IPS DF 6.9 (cell line): ENCODE measurements around the gene PGS1.

Experiments used
- DNase-seq: peaks from one replicate; pipeline ENCODE4 v3.0.0-alpha.2; 2013; ENCODE audit warnings: low read depth, low spot score
- H3K27ac ChIP-seq: one replicate; pipeline ENCODE4 v1.5.1; 2013; ENCODE audit warnings: low read length, control low read depth
- H3K27me3 ChIP-seq: 2 replicates; pipeline ENCODE4 v1.6.1; 2013; ENCODE audit warnings: mild to moderate bottlenecking, low read length; ENCODE audit not compliant: control insufficient read depth, insufficient read depth
- H3K36me3 ChIP-seq: 2 replicates; pipeline ENCODE4 v1.6.1; 2013; ENCODE audit warnings: low read length; ENCODE audit not compliant: control insufficient read depth, insufficient read depth
- H3K4me1 ChIP-seq: 2 replicates; pipeline ENCODE4 v1.6.1; 2013; ENCODE audit warnings: low read length; ENCODE audit not compliant: control insufficient read depth, insufficient read depth
- H3K4me3 ChIP-seq: 2 replicates; pipeline ENCODE4 v1.5.1; 2013; ENCODE audit warnings: mild to moderate bottlenecking, low read length
- H3K9me3 ChIP-seq: 2 replicates; pipeline ENCODE4 v1.6.1; 2013; ENCODE audit warnings: low read length, inconsistent platforms; ENCODE audit not compliant: control insufficient read depth, insufficient read depth
- WGBS: extraction: QIAGEN DNeasy Blood & Tissue Kit; methylation state at CpG from one replicate; pipeline ENCODE4 v1.1.7; 2013; ENCODE audit warnings: mixed read lengths, missing lambda C conversion rate; ENCODE audit not compliant: insufficient read length, insufficient coverage; 5-methylcytosine and 5-hydroxymethylcytosine counted together

Gene PGS1

GRCh38 chr17:78449983-78450595, 71.6 kb downstream of the PGS1 start:
- no CpG with 5 or more reads among the region's 14 CpGs for WGBS

DNA sequence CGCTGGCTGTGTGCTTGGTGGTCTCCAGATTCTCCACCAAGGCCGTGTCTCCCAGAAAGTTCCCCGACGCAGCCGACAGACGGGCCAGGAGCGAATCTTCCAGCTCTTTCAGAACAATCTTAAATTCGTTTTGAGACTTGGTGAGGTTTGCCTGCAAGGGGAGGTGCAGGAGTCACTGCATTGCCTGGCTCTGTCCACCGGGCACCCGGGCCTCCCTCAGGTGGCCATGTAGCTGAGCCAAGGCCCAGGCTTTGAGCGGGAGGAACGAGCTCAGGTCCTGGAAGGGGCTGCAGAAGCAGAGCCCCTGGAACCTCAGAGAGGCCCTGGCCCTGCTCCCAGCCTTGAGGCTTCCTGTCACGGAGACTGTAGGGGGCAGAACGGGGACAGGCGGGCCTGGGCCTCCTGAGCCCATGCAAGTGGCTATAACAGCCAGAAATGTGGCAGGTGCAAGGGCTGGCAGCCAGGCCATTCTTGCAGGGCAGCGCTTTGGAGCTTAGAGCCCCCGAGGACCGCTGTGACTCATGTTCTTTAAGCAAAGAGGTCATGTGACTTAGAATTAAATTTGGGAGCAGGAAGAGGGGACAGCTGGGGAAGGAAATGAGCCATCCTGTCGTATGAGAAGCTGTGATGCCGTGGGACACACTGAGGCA, 72.4 kb downstream of the PGS1 start:
- no peak for DNase-seq
- WGBS, result no CpG with 5 or more reads among the region's 20 CpGs
- Histone ChIP-seq H3K9me3 (no peaks in the 10 kb centered on the region), H3K27ac (no peak overlapping the region), H3K27me3 (no peaks in the 10 kb centered on the region), H3K4me1 (no peaks in the 10 kb centered on the region), H3K4me3 (no peak overlapping the region), H3K36me3 (no peaks in the 10 kb centered on the region)

More at GRCh38 chr17:78449983-78450595, 71.6 kb downstream of the PGS1 start:
- no peaks in the 10 kb centered on the region for H3K9me3 ChIP-seq
- no peak overlapping the region for H3K4me3 ChIP-seq
- H3K36me3 ChIP-seq, result no peaks in the 10 kb centered on the region
- H3K4me1 ChIP-seq, result no peaks in the 10 kb centered on the region
- no peak for DNase-seq
- no peak overlapping the region for H3K27ac ChIP-seq
- H3K27me3 ChIP-seq, result no peaks in the 10 kb centered on the region

- Histone ChIP-seq H3K27me3 (no peaks in the 10 kb centered on the region), H3K36me3 (no peaks in the 10 kb centered on the region), H3K4me1 (no peaks in the 10 kb centered on the region), H3K27ac (no peak overlapping the region), H3K9me3 (no peaks in the 10 kb centered on the region), H3K4me3 (no peak overlapping the region)
- DNase-seq, result no peak
- no CpG with 5 or more reads among the region's 7 CpGs for WGBS
Measured at GRCh38 chr17:78451753-78452152, 73.3 kb downstream of the PGS1 start.

GRCh38 chr17:78454346-78454745, 75.9 kb downstream of the PGS1 start:
- Histone ChIP-seq H3K27me3 (no peaks in the 10 kb centered on the region), H3K4me1 (no peaks in the 10 kb centered on the region), H3K4me3 (no peak overlapping the region), H3K27ac (no peak overlapping the region), H3K36me3 (no peaks in the 10 kb centered on the region), H3K9me3 (no peaks in the 10 kb centered on the region)
- no peak for DNase-seq
- WGBS, result no CpG with 5 or more reads among the region's 20 CpGs

- Histone ChIP-seq H3K27ac (no peak overlapping the region), H3K9me3 (no peaks in the 10 kb centered on the region), H3K4me1 (no peaks in the 10 kb centered on the region), H3K27me3 (no peaks in the 10 kb centered on the region), H3K36me3 (no peaks in the 10 kb centered on the region), H3K4me3 (no peak overlapping the region)
- no peak for DNase-seq
- no CpG with 5 or more reads among the region's 10 CpGs for WGBS
Measured at GRCh38 chr17:78458091-78458490, 79.6 kb downstream of the PGS1 start.

- DNase-seq, result no peak
- no peaks in the 10 kb centered on the region for H3K36me3 ChIP-seq
- no CpG with 5 or more reads among the region's 37 CpGs for WGBS
Measured at GRCh38 chr17:78458736-78459335, 80.4 kb downstream of the PGS1 start.

DNA sequence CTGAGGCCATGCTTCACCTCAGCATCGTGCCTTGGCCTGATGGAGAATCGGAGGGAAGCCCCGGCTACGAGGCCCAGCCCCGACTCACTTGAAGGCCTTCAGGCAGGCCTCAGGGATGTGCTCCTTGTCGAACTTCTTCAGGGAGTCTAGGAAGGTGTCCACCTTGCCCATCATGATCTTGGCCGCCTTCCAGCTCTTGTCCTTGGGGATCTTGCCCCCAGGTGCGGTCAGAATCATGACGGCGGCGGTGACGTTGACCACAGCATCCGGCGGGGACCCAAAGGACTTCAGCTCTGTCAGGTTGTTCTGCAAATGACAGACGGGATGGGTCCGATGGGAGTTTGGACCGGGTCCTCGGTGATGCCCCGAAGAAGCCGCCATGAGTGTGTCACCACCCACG, 81.2 kb downstream of the PGS1 start:
- no CpG with 5 or more reads among the region's 21 CpGs for whole genome bisulfite sequencing
- no peak for DNase-seq
- Histone ChIP-seq H3K36me3 (no peaks in the 10 kb centered on the region), H3K4me3 (no peak overlapping the region), H3K27ac (no peak overlapping the region), H3K27me3 (no peaks in the 10 kb centered on the region), H3K9me3 (no peaks in the 10 kb centered on the region), H3K4me1 (no peaks in the 10 kb centered on the region)

More at GRCh38 chr17:78458736-78459335, 80.4 kb downstream of the PGS1 start:
- Histone ChIP-seq H3K27me3 (no peaks in the 10 kb centered on the region), H3K27ac (no peak overlapping the region), H3K4me1 (no peaks in the 10 kb centered on the region), H3K4me3 (no peak overlapping the region), H3K9me3 (no peaks in the 10 kb centered on the region)

- WGBS, result no CpG with 5 or more reads among the region's 11 CpGs
- H3K27ac ChIP-seq, result no peak overlapping the region
- no peaks in the 10 kb centered on the region for H3K4me1 ChIP-seq
- no peaks in the 10 kb centered on the region for H3K36me3 ChIP-seq
- no peaks in the 10 kb centered on the region for H3K27me3 ChIP-seq
- DNase-seq, result no peak
- no peak overlapping the region for H3K4me3 ChIP-seq
- no peaks in the 10 kb centered on the region for H3K9me3 ChIP-seq
Measured at GRCh38 chr17:78460176-78460675, 81.8 kb downstream of the PGS1 start.

DNA sequence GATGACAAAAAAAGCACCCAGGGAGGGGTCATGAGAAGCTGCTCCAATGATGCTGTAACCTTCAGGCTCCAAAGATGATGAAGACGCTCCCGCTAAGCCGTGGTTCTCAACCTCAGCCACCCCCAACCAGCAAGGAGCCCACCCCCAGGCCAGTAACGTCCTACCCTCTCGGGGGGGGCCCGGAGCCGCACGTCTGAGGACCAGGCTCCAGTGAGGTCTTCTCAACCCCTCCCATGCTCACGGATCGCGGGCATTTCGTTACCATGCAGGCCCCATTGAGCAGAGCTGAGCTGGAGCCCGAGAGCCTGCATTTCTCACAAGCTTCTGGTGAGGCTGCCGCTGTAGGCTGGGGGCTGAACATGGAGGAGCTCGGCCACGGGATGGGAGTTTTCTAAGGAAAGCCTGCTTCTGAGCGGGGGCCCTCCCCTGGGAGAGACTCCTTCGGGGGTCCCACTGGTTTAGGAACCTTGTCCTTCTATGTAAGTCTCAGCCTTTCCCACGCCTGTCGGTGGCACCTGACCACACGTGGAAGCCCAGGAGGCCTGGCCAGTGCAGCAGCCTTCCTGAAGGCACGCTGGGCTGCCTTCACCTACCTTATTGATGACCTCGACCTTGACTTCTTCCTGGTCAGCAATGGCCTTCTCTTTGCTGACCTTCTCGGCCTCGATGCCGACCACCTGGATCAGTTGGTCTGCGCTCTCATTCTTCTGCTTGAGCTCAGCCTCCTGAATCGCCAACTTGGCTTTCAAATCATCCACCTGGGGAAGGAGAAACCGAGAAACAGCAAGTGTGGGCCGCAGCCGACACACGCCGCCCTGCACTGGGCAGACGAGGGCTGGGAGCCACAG, 82.7 kb downstream of the PGS1 start:
- H3K9me3 ChIP-seq, result no peaks in the 10 kb centered on the region
- H3K4me1 ChIP-seq, result no peaks in the 10 kb centered on the region
- no peak for DNase-seq
- H3K4me3 ChIP-seq, result no peak overlapping the region
- H3K27ac ChIP-seq, result no peak overlapping the region
- no peaks in the 10 kb centered on the region for H3K27me3 ChIP-seq
- no peaks in the 10 kb centered on the region for H3K36me3 ChIP-seq
- no CpG with 5 or more reads among the region's 34 CpGs for WGBS

DNA sequence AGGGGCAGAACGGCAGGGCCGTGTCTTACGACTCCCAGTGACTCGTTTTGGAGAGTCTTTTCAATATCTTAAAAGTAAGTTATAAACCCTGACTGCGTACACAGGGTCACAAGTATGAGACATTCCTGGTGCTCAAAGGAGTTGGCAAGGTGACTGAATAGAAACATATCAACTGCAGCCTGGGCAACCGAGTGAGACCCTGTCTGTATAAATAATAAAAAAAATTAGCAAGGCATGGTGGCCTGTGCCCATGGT, 83.3 kb downstream of the PGS1 start:
- no peaks in the 10 kb centered on the region for H3K36me3 ChIP-seq
- no CpG with 5 or more reads among the region's 6 CpGs for WGBS
- no peak overlapping the region for H3K27ac ChIP-seq
- no peak for DNase-seq
- no peaks in the 10 kb centered on the region for H3K27me3 ChIP-seq
- H3K9me3 ChIP-seq, result no peaks in the 10 kb centered on the region
- H3K4me1 ChIP-seq, result no peaks in the 10 kb centered on the region
- H3K4me3 ChIP-seq, result no peak overlapping the region
